Suprapubic skin (tissue), 4 donors: ENCODE measurements around the gene CLDN2.

Experiments
- CTCF ChIP-seq, 2 donors: fragments of 200-600 bp in 1 of 2; fragments of 450-650 bp in 1 of 2; sonication (generic) in 1 of 2; IDR thresholded peaks; one replicate each; pipeline ENCODE4 v1.5.1; 2016 to 2019; ENCODE audit warnings: antibody characterized with exemption in 2 of 2, mild to moderate bottlenecking in 1 of 2, moderate library complexity in 1 of 2
- POLR2A ChIP-seq, 2 donors: fragments of 450-650 bp; IDR thresholded peaks; one replicate each; pipeline ENCODE4 v1.6.1; 2017; ENCODE audit warnings: antibody characterized with exemption in 2 of 2, mild to moderate bottlenecking in 2 of 2, moderate library complexity in 2 of 2
- POLR2AphosphoS5 ChIP-seq, 3 donors: sonication (generic); formaldehyde crosslinking; IDR thresholded peaks; one replicate each; pipeline ENCODE4 v1.6.1; 2017; ENCODE audit warnings: antibody characterized with exemption in 3 of 3

- TF ChIP-seq CTCF (IDR thresholded peaks at IDR 0.05) = no peak
- no peak for TF ChIP-seq POLR2AphosphoS5 (IDR thresholded peaks at IDR 0.05)
- no peak for TF ChIP-seq POLR2A (IDR thresholded peaks at IDR 0.05)
Observed at GRCh38 chrX:106955004-106955772, 35.0 kb downstream of the CLDN2 start.
